ENCODE data around the gene TACC2.

GRCh38 chr10:122152544-122152943, 163.6 kb downstream of the TACC2 start:
- TF ChIP-seq CTCF (IDR thresholded peaks at IDR 0.05; ENCODE audit: insufficient read depth, low read depth, low read length) (no peak), EZH2 (IDR thresholded peaks at IDR 0.05; ENCODE audit: insufficient read depth, low read length) (no peak)

Data from astrocyte (in vitro differentiated cells and primary cell).